ELF-1 (cell line): ENCODE results near the gene PRTG.
"Not testable (repeated sequence)": the region's sequence is repeated elsewhere in the genome, so short reads cannot be mapped to it uniquely, and the experiment has no call there.

Experiments used
- DNase-seq: peaks from one replicate; pipeline ENCODE4 v3.0.0-alpha.2; 2016; ENCODE audit warnings: low read depth, low spot score

Gene PRTG

DNA sequence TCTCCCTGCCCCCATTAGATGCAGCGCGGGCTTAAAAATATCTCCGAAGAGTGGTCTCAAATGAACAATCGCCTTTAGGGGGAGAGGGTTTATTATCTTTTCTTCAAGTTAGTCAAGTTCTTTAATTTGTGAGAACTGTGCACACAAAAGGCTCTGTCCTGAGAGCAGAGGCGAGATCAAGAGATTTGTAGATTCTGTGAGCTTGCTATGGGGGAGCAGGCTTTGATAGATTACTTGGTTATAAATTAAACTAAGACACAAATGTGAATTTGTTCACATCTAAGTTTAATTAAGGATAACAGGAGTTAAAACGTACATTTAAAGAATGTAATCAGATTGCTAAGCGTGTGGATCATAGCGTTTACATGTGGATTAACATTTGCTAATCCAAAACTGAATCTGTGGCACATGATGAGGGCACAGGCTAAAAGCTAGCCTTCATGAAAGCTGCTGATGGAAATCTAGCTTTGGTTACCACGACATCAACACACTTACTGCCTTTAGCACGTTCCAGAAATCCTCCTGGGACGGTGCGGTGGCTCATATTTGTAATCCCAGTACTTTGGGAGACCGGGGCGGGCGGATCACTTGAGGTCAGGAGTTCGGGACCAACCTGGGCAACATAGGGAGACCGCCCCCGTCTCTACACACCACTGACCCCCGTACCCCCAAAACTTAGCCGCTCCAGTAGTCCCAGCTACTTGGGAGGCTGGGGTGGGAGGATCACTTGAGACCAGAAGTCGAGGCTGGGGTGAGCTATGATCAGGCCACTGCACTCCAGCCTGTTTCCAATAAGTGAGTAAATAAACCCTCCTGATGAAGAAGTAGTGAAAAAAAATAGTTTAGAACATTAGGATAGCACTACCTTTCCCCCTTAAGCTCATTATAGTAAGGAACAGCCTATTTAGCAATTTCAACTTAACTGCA lies 1.0 kb upstream of the PRTG start:
- no peak for DNase-seq

DNA sequence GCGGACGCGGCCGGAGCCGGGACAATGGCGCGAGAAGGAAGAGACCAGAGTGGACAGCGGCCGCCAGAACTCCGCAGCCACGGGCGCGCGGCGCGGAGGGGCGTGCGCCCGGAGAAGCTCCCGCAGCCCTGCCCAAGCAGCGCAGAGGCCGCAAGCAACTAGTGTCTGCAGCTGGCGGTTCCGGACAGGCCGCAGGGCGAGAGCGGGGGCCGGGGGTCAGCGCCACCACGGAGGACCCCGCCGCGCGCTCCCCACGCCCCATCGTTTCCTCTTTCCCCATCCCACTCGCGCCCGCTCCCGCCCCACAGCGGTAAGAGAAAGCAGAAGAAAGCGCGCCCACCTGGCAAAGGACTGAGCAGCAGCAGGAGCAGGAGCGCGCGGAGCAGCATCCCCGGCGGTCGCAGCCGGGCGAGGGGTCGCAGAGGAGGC lies 440 bp downstream of the PRTG start:
- peak; percentile 39 for DNase-seq

DNA sequence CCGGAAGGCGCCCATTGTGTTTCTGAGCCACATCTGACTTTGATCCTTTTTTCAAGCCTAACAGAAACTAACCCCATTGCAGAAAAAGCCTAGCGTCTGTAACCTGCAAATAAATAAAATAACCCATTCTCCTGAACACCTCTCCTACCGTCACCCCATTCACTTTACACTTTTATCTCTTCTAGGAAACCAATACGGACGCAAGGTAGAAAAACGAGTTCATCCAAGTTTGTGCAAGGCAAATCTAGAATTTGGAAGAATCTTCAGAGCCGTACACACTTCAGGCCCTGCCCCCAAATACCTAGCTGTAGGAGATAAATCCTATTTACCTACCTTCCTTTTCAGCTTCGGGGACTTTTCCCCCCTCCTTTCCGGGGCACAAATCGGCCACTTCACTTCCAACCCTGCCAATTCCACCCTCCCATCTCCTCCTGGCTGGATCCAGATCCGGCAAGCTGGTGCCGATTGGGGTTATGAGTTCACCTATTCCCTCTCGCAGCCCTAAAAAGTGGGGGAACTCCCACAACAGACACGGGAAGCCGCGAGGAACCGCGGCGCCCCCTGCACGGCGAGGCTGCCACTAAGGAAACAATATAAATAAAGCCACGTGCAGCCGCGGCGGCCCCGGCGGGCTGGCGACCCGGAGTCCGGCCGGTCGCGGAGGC lies 987 bp downstream of the PRTG start:
- peak; percentile 43 for DNase-seq

DNA sequence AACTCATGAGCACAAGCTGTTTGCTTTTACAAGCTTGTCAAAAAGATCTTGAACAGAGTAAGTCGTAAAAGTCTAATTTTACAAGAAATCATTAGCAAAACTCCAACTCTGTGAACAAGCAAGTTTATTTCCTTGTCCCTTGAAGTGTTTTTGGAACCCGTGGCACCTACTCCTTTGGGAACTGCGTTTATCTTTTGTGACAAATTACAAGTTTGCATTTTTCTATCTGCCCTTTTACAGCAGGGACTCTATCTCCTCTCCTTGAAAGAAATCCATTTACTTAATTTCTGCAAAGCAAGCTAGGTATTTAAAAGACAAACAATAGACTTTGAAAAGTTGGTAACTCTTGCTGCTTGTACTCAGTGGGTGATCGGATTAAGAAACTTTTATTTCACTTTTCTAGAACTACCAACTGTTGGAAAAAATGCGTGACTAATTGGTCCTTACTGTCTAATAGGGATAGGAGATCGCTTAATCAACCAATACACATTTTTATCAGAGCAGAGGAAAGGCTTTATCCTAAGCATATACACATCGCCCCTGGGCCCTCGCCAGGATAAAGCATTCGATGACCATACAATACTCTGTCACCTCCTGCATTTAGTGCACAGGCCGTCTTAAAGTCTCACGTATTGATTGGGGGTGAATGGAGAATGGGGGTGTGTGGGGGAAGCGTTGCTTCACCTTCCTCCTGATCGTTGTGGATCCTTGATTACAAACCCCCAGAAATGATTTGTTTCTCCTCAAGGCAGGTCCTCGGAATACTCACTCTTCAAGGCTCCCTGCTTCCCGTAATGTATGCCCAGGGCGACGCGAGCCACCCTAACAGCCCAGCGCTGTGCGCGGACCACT lies 1.7 kb downstream of the PRTG start:
- DNase-seq: peak; percentile 70

DNA sequence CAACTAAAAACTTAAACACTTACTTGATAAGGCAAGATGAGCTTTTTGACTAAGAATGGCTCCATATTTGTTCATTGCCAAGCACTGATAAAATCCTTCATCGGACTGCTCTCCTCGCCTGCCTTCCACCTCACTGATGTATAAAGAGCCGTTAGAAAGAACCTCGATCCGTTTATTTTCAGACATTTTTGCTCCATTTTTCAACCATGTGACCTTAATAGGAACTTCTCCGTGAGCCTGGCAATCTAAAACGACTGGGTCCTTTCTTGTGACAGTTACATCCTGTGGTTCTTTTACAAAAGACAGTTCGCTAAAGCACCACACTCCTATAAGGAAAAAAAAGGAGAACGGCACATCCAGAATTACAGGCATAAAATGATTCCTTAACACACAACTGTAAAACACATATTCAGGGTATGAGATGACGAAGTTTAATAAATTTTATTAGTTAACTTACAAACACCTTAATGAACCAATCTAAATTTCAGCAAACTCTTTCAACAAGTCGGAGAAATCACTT lies 2.5 kb downstream of the PRTG start:
- no peak for DNase-seq

DNA sequence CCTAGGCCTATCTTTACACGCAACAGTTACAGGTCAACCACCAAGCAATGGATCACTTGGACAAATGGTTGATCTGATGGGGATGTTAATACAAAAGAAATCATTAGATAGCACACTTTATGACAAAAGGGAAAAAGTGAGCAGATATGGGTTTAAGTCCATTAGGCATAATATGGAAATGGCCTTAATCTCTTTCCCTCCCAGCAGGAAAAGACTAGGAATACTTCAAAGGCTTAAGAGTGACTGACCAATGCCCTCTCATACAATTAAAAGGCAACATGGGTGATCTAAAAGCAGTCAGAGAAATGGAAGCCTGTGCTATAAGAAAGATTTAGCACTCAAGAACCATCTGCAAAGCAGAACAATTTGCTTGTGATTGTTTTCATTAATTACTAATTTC lies 3.3 kb downstream of the PRTG start:
- no peak for DNase-seq

- no peak for DNase-seq
Measured at GRCh38 chr15:55738715-55739114, 4.2 kb downstream of the PRTG start.

GRCh38 chr15:55737373-55737772 lies 5.6 kb downstream of the PRTG start:
- peak; percentile 79 for DNase-seq

DNA sequence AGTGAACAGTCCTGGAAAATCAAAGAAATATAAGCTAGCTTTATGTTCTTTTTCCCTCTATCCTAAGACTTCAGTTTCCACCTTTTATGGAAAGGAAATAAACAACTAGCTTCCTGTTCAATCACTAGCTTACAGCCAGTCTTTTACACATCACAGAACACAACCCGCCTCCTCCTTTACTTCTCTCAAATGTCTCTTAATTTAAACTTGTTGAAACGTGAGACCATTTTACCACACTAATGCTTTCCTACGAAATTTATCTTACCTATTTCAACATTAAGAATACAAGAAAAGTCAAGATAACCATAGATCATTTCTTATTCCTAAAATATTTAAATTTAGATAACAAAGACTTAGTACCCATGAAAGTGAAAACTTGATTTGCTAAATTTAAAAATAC lies 6.2 kb downstream of the PRTG start:
- no peak for DNase-seq

- DNase-seq: no peak
Measured at GRCh38 chr15:55734641-55735040, 8.3 kb downstream of the PRTG start.

- DNase-seq: not testable (repeated sequence)
Measured at GRCh38 chr15:55733461-55733860, 9.5 kb downstream of the PRTG start.

DNA sequence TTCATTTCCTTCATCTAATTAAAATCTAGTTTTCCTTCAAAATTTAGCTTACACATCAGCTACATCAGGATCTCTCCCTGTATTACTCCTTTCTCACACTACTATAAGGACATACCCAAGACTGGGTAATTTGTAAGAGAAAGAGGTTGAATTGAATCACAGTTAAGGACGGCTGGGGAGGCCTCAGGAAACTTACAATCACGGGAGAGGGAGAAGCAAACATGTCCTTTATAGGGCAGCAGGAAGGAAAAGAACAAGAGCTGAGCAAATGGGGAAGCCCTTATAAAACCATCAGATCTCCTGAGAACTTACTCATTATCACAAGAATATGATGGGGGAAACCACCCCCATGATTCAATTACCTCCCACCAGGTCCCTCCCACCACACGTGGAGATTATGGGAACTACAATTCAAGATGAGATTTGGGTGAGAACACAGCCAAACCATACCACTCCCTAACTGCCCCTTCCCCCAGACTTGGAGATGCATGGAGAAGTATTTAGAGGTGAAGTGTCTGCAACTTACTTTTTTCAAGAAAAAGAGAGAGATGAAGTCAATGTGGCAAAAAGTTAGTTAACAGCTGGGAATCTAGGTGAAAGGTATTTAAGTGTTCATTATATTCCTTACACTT lies 21.3 kb downstream of the PRTG start:
- no peak for DNase-seq

- DNase-seq: peak; percentile 67
Measured at GRCh38 chr15:55715355-55716076, 27.4 kb downstream of the PRTG start.

DNA sequence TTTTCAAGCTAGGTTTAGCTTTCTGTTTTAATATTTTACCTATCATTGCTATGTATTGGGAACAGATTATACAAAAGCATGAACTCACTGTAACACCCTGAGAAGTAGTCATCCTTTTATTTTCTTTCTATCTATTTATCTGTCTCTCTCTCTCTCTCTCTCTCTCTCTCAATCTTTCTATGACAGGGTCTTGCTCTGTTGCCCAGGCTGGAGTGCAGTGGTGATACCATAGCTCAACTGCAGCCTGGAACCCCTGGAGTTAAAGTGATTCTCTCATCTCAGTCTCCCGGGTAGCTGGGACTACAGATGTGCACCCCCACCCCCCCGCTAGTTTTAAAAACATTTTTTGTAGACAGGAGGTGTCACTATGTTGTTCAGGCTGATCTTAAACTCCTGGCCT lies 28.9 kb downstream of the PRTG start:
- DNase-seq: no peak

DNA sequence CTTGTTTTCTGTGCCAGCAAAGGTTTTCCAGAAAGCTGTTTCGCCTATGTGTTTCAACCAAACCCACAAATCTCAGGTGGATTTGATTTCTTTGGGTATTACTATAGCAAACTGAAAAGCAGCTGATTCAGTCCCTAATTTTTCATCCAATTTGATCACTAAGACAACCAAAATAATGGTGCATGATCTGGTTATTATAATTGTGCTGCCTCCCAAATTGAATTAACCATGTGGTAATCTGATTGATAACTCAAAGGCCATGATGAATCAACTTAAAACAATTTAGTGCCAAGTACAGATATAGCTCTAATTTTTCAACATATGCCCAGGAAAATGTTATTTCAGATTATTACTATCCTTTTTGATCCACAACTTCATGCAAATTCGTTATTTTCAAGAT lies 30.6 kb downstream of the PRTG start:
- no peak for DNase-seq

GRCh38 chr15:55710286-55710685 lies 32.7 kb downstream of the PRTG start:
- no peak for DNase-seq

GRCh38 chr15:55709458-55709857 lies 33.5 kb downstream of the PRTG start:
- DNase-seq: no peak

GRCh38 chr15:55708720-55709119 lies 34.2 kb downstream of the PRTG start:
- no peak for DNase-seq

DNA sequence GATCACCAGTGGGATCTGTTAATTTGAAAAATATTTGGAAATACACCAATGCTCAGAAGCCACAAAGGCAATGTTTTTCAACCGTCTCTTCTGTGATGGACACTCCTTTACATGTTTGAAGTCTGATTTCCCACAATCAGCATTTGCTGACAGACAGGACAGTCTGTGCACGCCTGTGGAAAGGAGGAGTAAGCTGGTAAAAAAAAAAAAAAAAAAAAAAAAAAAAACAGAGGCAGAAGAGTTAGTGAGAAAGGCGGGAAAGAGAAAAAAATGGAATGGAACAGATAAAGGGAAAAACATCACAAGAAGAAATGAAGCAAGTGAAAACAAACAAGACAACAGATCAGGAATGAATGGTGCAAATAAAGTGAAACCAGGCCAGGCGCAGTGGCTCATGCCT lies 35.0 kb downstream of the PRTG start:
- no peak for DNase-seq

DNA sequence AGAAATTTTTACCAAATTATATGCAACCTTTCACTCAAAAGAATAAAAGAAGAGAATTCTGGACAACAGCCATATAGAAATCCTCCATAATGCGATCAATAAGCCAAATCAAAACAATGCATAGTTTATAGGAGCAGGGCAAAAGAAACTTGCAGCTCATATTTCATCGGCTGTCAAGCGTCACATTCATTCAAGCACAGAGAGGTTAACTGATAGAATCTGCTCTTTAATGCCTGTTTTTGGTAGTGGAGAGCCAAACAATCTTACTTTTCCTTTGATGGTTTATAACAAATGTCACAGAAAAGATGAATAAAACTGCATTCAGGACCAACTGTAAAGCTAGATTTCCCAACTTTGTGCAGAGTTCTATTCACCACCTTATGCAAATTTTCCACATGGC lies 35.4 kb downstream of the PRTG start:
- DNase-seq: no peak

DNA sequence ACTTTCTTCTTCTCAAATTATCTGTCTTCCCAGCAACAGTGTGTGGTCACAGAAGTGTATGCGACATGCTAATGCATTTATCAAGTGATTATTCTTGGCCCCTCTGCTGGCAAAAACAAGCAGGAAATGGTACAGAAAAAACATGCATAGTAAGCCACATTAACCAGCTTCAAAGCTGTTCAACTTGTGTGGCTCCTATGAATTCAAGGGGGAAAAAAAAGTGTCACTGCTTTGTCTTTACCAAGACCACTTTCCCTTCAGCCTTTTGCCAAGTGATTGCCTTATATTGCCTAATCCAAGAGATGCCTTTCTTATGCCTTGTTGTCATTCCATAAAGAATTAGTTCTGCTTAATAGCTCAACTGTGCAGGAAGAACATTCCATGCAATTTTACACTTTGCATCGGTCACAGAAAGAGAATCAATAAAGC lies 39.1 kb downstream of the PRTG start:
- DNase-seq: no peak
